Body of pancreas (tissue), 4 donors: ENCODE data around the gene TMEM223.

ENCODE experiments used
- CTCF ChIP-seq, 7 experiments: fragments of 450-650 bp in 4 of 7; fragments of 200-600 bp in 3 of 7; sonication (generic) in 3 of 7; IDR thresholded peaks; one replicate each; pipeline ENCODE4 v1.5.1; 2016 to 2019; ENCODE audit warnings: antibody characterized with exemption in 7 of 7
- POLR2A ChIP-seq, 3 donors: fragments of 450-650 bp; IDR thresholded peaks; one replicate each; pipeline ENCODE4 v1.6.1; 2016; ENCODE audit warnings: antibody characterized with exemption in 3 of 3, mild to moderate bottlenecking in 2 of 3

DNA sequence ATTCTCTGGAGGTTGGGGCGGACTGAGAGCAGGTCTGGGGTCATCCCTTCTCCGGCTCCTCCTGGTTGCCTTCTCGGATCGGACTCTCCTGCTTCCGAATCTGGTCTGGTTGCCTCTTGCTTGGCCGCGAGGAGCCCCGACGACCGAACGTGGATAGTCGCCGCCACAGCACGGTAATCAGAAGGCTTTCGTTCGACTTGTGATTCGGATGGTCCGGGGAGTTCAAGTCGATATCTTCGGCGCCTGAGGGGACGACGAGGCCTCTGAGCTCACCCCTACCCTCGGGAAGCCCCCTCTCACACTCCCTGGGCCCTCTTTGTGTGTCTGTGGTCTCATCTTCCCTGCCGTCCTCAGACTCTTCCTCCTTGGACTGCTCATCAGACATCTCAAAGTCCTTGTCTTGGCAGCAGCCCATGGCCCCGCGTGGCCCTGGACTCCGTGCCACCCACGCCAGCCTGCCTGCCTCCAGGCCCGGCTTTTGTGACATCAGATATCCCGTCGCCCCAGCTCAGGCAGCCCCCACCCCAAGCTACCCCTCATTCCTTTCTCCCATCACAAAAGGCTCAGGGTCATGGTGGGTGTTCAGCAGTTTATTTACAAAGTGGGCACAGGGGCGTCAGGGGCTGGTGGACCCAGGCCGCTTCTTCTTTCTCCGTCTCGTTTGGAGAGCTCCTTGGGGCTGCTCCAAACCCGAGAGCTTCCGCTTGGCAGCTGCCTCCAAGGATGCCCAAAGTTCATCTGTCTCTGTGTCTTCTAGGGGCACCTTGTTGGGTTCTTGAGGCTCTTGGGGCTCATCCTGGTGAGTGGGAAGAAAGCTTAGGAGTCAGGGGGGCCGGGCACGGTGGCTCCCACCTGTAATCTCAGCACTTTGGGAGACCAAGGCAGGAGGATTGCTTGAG, 40.8 kb upstream of the TMEM223 start, which contains the start of gene TEX54:
- TF ChIP-seq CTCF (IDR thresholded peaks at IDR 0.05) (peak in 1 of 7 experiments; percentile 5), POLR2A (IDR thresholded peaks at IDR 0.05) (no peak)
